ENCODE measurements around the gene SUPT3H.
"Not testable (repeated sequence)": the region's sequence is repeated elsewhere in the genome, so short reads cannot be mapped to it uniquely, and the experiment has no call there.

DNA sequence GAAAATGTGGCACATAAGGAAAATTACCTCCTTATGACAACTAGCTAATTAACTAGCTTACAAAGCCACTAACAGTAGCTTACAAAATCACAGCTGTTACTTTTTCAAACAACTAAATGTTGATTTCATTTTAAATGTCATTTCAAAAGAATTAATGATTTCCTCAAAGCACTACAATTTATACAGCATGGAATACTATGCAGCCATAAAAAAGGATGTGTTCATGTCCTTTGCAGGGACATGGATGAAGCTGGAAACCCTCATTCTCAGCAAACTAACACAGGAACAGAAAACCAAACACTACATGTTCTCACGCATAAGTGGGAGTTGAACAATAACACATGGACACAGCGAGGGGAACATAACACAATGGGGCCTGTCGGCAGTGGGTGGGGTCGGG is 100.0 kb downstream of the SUPT3H start:
- TF ChIP-seq POLR2AphosphoS5, POLR2A (IDR thresholded peaks at IDR 0.05): not testable (repeated sequence)

Measured in breast epithelium (tissue), 3 donors.